GM19099 (cell line): Measurements from ENCODE around the gene PLCB3.

Experiments used
- POLR2A ChIP-seq: IDR thresholded peaks from 3 replicates; pipeline ENCODE4 v1.6.1; 2011; ENCODE audit warnings: low read depth; ENCODE audit not compliant: insufficient read length; ENCODE audit errors: extremely low read depth

PLCB3 gene

GRCh38 chr11:64290352-64291261 is 39.3 kb downstream of the PLCB3 start:
- no peak for TF ChIP-seq POLR2A

GRCh38 chr11:64291262-64291751 is 40.0 kb downstream of the PLCB3 start, which contains the start of gene KCNK4:
TSS of gene KCNK4 (plus strand) at chr11:64291302. CDS start at chr11:64293019, 1,717 bp downstream.
- no peak for TF ChIP-seq POLR2A

GRCh38 chr11:64291752-64292459 is 40.6 kb downstream of the PLCB3 start:
- no peak for TF ChIP-seq POLR2A

GRCh38 chr11:64292460-64293254 is 41.3 kb downstream of the PLCB3 start:
- no peak for TF ChIP-seq POLR2A

GRCh38 chr11:64294774-64295173 is 43.4 kb downstream of the PLCB3 start:
- TF ChIP-seq POLR2A, result no peak

- no peak for TF ChIP-seq POLR2A
Observed at GRCh38 chr11:64295760-64296159, 44.4 kb downstream of the PLCB3 start.

- no peak for TF ChIP-seq POLR2A
Observed at GRCh38 chr11:64296236-64296635, 44.9 kb downstream of the PLCB3 start.

- no peak for TF ChIP-seq POLR2A
Observed at GRCh38 chr11:64296830-64297698, 45.7 kb downstream of the PLCB3 start.

GRCh38 chr11:64297699-64298358 is 46.5 kb downstream of the PLCB3 start:
- no peak for TF ChIP-seq POLR2A

- no peak for TF ChIP-seq POLR2A
Observed at GRCh38 chr11:64298966-64299846, 47.9 kb downstream of the PLCB3 start.

- no peak for TF ChIP-seq POLR2A
Observed at GRCh38 chr11:64299847-64300648, 48.7 kb downstream of the PLCB3 start, which contains the start of gene CATSPERZ. TSS of gene CATSPERZ (plus strand) at chr11:64300358. CDS start at chr11:64300411, 53 bp downstream.
